ENCODE results near the gene FNDC3B. TPM values are rescaled to one million over a fixed set of nuclear protein-coding genes. Genes with fewer than 3 reads are reported as not detected.

The FNDC3B gene
- total and polyA plus RNA-seq, 2 of the 8 experiments (the other 6 are each of a cell fraction or from before 2014, with no cell fraction given), result 14.1 to 44.4 TPM

DNA sequence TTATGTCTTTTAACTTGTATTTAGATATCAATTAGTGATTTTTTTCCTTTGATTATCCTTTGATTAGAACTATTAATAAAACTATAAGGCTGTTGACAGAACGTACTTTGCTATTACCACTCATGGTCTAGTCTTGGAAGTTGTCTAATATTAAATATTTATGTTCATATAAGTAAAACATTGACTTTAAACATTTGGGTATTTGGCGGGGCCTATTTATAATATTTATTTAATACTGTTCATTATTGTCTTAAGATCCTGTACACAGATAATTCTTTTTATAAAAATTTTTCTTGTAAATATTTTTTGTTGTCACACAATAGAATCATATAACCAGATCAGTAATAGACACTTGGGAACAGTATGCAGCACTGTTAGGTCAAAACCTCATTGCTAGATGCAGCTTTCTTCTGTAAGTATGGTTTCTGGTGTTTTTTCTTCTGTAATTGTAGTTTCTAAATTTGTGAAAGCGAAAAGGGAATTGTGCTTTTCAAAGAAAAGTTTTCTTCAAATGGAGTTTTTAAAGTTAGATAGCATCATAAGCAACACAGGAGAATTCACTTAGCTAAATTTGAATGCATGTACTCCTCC lies 93.4 kb downstream of the FNDC3B start (continued):
- TF ChIP-seq, protein P1, sequence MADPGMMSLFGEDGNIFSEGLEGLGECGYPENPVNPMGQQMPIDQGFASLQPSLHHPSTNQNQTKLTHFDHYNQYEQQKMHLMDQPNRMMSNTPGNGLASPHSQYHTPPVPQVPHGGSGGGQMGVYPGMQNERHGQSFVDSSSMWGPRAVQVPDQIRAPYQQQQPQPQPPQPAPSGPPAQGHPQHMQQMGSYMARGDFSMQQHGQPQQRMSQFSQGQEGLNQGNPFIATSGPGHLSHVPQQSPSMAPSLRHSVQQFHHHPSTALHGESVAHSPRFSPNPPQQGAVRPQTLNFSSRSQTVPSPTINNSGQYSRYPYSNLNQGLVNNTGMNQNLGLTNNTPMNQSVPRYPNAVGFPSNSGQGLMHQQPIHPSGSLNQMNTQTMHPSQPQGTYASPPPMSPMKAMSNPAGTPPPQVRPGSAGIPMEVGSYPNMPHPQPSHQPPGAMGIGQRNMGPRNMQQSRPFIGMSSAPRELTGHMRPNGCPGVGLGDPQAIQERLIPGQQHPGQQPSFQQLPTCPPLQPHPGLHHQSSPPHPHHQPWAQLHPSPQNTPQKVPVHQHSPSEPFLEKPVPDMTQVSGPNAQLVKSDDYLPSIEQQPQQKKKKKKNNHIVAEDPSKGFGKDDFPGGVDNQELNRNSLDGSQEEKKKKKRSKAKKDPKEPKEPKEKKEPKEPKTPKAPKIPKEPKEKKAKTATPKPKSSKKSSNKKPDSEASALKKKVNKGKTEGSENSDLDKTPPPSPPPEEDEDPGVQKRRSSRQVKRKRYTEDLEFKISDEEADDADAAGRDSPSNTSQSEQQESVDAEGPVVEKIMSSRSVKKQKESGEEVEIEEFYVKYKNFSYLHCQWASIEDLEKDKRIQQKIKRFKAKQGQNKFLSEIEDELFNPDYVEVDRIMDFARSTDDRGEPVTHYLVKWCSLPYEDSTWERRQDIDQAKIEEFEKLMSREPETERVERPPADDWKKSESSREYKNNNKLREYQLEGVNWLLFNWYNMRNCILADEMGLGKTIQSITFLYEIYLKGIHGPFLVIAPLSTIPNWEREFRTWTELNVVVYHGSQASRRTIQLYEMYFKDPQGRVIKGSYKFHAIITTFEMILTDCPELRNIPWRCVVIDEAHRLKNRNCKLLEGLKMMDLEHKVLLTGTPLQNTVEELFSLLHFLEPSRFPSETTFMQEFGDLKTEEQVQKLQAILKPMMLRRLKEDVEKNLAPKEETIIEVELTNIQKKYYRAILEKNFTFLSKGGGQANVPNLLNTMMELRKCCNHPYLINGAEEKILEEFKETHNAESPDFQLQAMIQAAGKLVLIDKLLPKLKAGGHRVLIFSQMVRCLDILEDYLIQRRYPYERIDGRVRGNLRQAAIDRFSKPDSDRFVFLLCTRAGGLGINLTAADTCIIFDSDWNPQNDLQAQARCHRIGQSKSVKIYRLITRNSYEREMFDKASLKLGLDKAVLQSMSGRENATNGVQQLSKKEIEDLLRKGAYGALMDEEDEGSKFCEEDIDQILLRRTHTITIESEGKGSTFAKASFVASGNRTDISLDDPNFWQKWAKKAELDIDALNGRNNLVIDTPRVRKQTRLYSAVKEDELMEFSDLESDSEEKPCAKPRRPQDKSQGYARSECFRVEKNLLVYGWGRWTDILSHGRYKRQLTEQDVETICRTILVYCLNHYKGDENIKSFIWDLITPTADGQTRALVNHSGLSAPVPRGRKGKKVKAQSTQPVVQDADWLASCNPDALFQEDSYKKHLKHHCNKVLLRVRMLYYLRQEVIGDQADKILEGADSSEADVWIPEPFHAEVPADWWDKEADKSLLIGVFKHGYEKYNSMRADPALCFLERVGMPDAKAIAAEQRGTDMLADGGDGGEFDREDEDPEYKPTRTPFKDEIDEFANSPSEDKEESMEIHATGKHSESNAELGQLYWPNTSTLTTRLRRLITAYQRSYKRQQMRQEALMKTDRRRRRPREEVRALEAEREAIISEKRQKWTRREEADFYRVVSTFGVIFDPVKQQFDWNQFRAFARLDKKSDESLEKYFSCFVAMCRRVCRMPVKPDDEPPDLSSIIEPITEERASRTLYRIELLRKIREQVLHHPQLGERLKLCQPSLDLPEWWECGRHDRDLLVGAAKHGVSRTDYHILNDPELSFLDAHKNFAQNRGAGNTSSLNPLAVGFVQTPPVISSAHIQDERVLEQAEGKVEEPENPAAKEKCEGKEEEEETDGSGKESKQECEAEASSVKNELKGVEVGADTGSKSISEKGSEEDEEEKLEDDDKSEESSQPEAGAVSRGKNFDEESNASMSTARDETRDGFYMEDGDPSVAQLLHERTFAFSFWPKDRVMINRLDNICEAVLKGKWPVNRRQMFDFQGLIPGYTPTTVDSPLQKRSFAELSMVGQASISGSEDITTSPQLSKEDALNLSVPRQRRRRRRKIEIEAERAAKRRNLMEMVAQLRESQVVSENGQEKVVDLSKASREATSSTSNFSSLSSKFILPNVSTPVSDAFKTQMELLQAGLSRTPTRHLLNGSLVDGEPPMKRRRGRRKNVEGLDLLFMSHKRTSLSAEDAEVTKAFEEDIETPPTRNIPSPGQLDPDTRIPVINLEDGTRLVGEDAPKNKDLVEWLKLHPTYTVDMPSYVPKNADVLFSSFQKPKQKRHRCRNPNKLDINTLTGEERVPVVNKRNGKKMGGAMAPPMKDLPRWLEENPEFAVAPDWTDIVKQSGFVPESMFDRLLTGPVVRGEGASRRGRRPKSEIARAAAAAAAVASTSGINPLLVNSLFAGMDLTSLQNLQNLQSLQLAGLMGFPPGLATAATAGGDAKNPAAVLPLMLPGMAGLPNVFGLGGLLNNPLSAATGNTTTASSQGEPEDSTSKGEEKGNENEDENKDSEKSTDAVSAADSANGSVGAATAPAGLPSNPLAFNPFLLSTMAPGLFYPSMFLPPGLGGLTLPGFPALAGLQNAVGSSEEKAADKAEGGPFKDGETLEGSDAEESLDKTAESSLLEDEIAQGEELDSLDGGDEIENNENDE (IDR thresholded peaks at IDR 0.05; ENCODE audit: insufficient replicate concordance, low read length), result no peak
- TF ChIP-seq RFX5 (IDR thresholded peaks at IDR 0.05; ENCODE audit: borderline replicate concordance, low read depth, low read length) (no peak), TCF12 (IDR thresholded peaks at IDR 0.05; ENCODE audit: low read depth, low read length) (no peak), PHF8 (conservative IDR thresholded peaks at IDR 0.05; ENCODE audit: low read depth, low read length) (no peak), TBP (IDR thresholded peaks at IDR 0.05; ENCODE audit: low read depth, low read length) (no peak), POU5F1 (IDR thresholded peaks at IDR 0.05; ENCODE audit: low read depth, low read length) (no peak), CEBPB (IDR thresholded peaks at IDR 0.05; ENCODE audit: low read depth, low read length) (no peak), NRF1 (IDR thresholded peaks at IDR 0.05; ENCODE audit: low read depth, low read length) (no peak)
- TF ChIP-seq, protein P2, sequence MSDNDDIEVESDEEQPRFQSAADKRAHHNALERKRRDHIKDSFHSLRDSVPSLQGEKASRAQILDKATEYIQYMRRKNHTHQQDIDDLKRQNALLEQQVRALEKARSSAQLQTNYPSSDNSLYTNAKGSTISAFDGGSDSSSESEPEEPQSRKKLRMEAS (IDR thresholded peaks at IDR 0.05), result no peak
